Measurements from ENCODE around the gene TRIM60. TPM values are rescaled to one million over a fixed set of nuclear protein-coding genes. Genes with fewer than 3 reads are reported as not detected.
"Not testable (repeated sequence)": the region's sequence is repeated elsewhere in the genome, so short reads cannot be mapped to it uniquely, and the experiment has no call there.

Gene TRIM60
- total and polyA plus RNA-seq, 8 donors = not detected

DNA sequence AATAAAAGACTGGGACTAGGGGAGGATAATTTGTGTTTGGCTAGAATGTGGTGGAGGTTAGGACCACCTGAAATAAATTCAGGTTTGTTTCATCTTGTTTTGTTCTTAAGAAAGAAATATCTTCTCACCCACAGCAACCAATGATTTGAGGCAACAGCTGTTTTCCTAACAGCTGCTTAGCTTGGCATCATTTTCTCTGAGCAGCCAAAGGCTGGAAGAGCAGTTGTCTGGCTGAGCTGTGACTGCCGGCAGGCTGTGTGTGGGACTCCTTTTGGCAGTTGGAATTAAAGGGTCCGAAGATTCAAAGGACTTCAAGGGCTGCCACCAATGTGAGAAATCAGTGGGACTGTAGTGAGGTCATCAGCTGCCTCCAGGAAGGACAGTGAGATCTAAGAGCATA is 26.9 kb downstream of the TRIM60 start:
- intact Hi-C loops (cut with DNase I) = no loop called here
- DNase-seq (peak in 1 of 4 donors; percentile 17), ATAC-seq (no peak)
- Histone ChIP-seq H3K27me3 (no peaks in the 10 kb centered on the region), H3K4me1 (no peaks in the 10 kb centered on the region), H3K9me3 (no peaks in the 10 kb centered on the region), H3K27ac (no peak overlapping the region), H3K4me3 (no peak overlapping the region), H3K36me3 (no peaks in the 10 kb centered on the region)
- TF ChIP-seq, protein P1, sequence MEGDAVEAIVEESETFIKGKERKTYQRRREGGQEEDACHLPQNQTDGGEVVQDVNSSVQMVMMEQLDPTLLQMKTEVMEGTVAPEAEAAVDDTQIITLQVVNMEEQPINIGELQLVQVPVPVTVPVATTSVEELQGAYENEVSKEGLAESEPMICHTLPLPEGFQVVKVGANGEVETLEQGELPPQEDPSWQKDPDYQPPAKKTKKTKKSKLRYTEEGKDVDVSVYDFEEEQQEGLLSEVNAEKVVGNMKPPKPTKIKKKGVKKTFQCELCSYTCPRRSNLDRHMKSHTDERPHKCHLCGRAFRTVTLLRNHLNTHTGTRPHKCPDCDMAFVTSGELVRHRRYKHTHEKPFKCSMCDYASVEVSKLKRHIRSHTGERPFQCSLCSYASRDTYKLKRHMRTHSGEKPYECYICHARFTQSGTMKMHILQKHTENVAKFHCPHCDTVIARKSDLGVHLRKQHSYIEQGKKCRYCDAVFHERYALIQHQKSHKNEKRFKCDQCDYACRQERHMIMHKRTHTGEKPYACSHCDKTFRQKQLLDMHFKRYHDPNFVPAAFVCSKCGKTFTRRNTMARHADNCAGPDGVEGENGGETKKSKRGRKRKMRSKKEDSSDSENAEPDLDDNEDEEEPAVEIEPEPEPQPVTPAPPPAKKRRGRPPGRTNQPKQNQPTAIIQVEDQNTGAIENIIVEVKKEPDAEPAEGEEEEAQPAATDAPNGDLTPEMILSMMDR (IDR thresholded peaks at IDR 0.05) = no peak

DNA sequence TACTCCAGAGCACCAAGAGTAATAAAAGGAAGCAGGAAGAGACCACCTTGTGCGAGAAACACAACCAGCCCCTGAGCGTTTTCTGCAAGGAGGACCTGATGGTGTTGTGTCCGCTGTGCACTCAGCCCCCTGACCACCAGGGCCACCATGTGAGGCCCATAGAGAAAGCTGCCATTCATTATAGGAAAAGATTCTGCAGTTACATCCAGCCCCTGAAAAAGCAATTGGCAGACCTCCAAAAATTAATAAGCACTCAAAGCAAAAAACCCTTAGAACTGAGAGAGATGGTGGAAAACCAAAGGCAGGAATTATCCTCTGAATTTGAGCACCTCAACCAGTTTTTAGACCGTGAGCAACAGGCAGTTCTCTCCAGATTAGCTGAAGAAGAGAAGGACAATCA is 27.6 kb downstream of the TRIM60 start:
- H3K27ac ChIP-seq = no peak overlapping the region
- DNase-seq (peak in 1 of 4 donors; percentile 14), ATAC-seq (no peak)
- H3K4me1 ChIP-seq = no peaks in the 10 kb centered on the region
- intact Hi-C loops (cut with DNase I) = no loop called here
- TF ChIP-seq, protein P1 (IDR thresholded peaks at IDR 0.05) = no peak
- H3K27me3 ChIP-seq = no peaks in the 10 kb centered on the region
- no peak overlapping the region for H3K4me3 ChIP-seq
- H3K36me3 ChIP-seq = no peaks in the 10 kb centered on the region
- H3K9me3 ChIP-seq = no peaks in the 10 kb centered on the region

DNA sequence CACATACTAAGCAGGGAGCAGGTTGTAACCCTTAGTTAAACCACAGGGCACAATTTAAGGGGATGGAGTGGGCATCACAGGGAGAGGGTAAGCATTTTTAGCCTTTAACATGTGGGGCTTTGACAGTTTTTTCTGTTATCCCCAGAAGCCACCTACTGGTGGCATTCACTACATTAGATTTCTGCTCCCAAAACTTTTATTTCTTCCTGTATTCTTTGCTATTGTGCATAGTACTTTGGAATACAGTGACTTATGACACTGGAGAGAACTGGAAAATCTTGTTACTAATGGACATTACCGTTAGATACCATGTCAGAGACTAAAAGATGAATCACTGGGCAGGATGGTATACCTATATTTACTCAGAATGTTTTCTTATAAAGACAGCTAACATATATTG is 29.1 kb downstream of the TRIM60 start:
- no peak for ATAC-seq
- TF ChIP-seq, protein P1 (IDR thresholded peaks at IDR 0.05) = no peak
- H3K4me3 ChIP-seq = no peak overlapping the region

DNA sequence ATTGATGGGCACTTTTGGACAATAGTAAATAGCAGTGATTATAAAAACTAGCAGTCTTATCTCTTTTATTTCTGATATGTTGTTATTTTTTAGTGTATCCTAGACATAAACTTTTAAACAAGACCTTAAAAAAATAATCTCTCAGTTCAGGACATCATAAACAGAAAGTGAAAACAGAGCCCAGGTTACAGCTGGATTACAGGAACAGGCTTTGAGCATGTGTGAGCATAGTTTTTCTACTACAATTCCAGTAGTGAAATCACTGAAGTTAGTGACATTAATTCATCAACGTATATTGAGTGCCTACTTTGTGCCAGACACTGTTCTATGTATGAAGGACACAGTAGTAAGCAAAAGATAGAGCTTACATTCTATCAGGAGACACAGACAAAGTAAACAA is 38.8 kb downstream of the TRIM60 start:
- ATAC-seq = no peak
- intact Hi-C loops (cut with DNase I) = no loop called here

More for the DNA sequence above, 29.1 kb downstream of the TRIM60 start:
- Histone ChIP-seq H3K9me3 (no peaks in the 10 kb centered on the region), H3K36me3 (no peaks in the 10 kb centered on the region), H3K27me3 (no peaks in the 10 kb centered on the region), H3K27ac (no peak overlapping the region), H3K4me1 (no peaks in the 10 kb centered on the region)
- intact Hi-C loops (cut with DNase I) = no loop called here
- DNase-seq = no peak

DNA sequence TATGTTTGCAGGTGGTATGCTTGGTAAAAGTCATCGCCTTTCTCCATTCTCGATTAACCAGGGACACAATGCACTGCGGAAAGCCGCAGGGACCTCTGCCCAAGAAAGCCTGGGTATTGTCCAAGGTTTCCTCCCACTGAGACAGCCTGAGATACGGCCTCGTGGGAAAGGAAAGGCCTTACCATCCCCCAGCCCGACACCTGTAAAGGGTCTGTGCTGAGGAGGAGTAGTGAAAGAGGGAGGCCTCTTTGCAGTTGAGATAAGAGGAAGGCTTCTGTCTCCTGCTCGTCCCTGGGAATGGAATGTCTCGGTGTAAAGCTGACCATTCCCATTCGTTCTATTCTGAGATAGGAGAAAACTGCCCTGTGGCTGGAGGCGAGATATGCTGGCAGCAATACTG is 41.5 kb downstream of the TRIM60 start:
- H3K4me1 ChIP-seq; DNase-seq; H3K9me3 ChIP-seq; ATAC-seq; H3K27me3 ChIP-seq; H3K4me3 ChIP-seq; intact Hi-C loops (cut with DNase I); H3K27ac ChIP-seq: not testable (repeated sequence)
- peaks cover 0 to 27% of the 10 kb centered on the region in 2 donors for H3K36me3 ChIP-seq

More for the DNA sequence above, 38.8 kb downstream of the TRIM60 start:
- no peaks in the 10 kb centered on the region for H3K4me1 ChIP-seq
- DNase-seq = no peak
- H3K4me3 ChIP-seq = no peak overlapping the region
- TF ChIP-seq, protein P1 (IDR thresholded peaks at IDR 0.05) = no peak
- H3K36me3 ChIP-seq = peaks cover 0 to 7% of the 10 kb centered on the region in 2 donors
- H3K9me3 ChIP-seq = no peaks in the 10 kb centered on the region
- no peaks in the 10 kb centered on the region for H3K27me3 ChIP-seq
- H3K27ac ChIP-seq = no peak overlapping the region

DNA sequence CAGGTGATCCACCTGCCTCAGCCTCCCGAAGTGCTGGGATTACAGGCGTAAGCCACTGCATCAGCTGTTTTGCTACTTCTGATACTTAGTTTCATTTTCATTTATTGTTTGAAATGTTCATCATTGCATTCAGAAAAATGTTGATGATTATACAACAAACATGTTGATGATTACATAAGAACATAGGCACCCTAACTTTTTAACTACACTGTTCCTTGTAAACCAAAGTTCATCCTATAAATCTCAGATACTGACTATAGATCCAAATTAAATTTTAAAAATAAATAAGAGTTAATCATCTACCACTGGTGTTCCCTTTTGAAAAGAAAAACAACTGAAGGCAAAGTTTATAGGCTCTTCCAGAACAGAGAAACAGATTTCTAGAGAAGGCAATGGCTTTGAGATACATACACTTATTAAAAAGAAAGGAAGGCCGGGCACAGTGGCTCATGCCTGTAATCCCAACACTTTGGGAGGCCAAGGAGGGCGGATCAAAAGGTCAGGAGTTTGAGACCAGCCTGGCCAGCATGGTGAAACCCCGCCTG is 45.3 kb downstream of the TRIM60 start:
- no peak for DNase-seq
- no peaks in the 10 kb centered on the region for H3K9me3 ChIP-seq
- H3K27ac ChIP-seq = no peak overlapping the region
- no peaks in the 10 kb centered on the region for H3K4me1 ChIP-seq
- H3K27me3 ChIP-seq = no peaks in the 10 kb centered on the region
- peaks cover 0 to 48% of the 10 kb centered on the region in 2 donors for H3K36me3 ChIP-seq
- no peak for ATAC-seq
- no peak overlapping the region for H3K4me3 ChIP-seq
- intact Hi-C loops (cut with DNase I) = no loop called here
- TF ChIP-seq, protein P1 (IDR thresholded peaks at IDR 0.05) = no peak
